Prostate gland (tissue), 2 donors: ENCODE measurements around the gene NUDT22. TPM values are rescaled to one million over a fixed set of nuclear protein-coding genes. Genes with fewer than 3 reads are reported as not detected.

Experiments used
- DNase-seq: peaks from one replicate; pipeline ENCODE4 v3.0.0-alpha.2; 2019; ENCODE audit warnings: low spot score
- H3K27ac ChIP-seq, 2 donors: fragments of 200-600 bp; sonication (generic); 2 replicates each; pipeline ENCODE4 v1.5.1; 2017 to 2019
- H3K27me3 ChIP-seq: fragments of 200-600 bp; sonication (generic); replicated peaks from 2 replicates; pipeline ENCODE4 v1.5.1; 2019; ENCODE audit not compliant: insufficient read depth
- H3K36me3 ChIP-seq, 2 donors: fragments of 200-600 bp; sonication (generic); 1 replicate in 1 of 2; 2 replicates in 1 of 2; pipeline versions ENCODE4 v1.5.1 to v1.8.1; 2017 to 2019
- H3K4me1 ChIP-seq: fragments of 200-600 bp; sonication (generic); replicated peaks from 2 replicates; pipeline ENCODE4 v1.5.1; 2019
- H3K4me3 ChIP-seq, 2 donors: fragments of 200-600 bp; sonication (generic); 2 replicates each; pipeline ENCODE4 v1.5.1; 2017 to 2019
- H3K9me3 ChIP-seq: fragments of 200-600 bp; sonication (generic); 2 replicates; pipeline ENCODE4 v1.5.1; 2017
- POLR2A ChIP-seq: fragments of 450-650 bp; IDR thresholded peaks from one replicate; pipeline ENCODE4 v1.6.1; 2016; ENCODE audit warnings: antibody characterized with exemption, mild to moderate bottlenecking
- POLR2AphosphoS5 ChIP-seq: sonication (generic); formaldehyde crosslinking; IDR thresholded peaks from one replicate; pipeline ENCODE4 v1.6.1; 2017; ENCODE audit warnings: antibody characterized with exemption
- WGBS: methylation state at CpG from one replicate; pipeline ENCODE4 v1.1.5; 2018; 5-methylcytosine and 5-hydroxymethylcytosine counted together
- intact Hi-C: fragments of 100-400 bp; cut with DNase I; formaldehyde crosslinking; loops from one replicate; pipeline ENCODE4 v1.14.2; 2022
- total RNA-seq, 2 donors: library from RNA; depleted of rRNA; stranded (reverse); fragments of >200 nt; gene quantifications; one replicate each; pipeline ENCODE4 v1.1.0, GENCODE V29; 2016
- TF ChIP-seq, protein P1 (sequence below), 4 experiments: fragments of 200-600 bp in 2 of 4; fragments of 450-650 bp in 2 of 4; sonication (generic) in 2 of 4; IDR thresholded peaks; 1 replicate in 3 of 4; 2 replicates in 1 of 4; pipeline ENCODE4 v1.5.1; 2016 to 2019; ENCODE audit warnings: antibody characterized with exemption in 4 of 4, mild to moderate bottlenecking in 2 of 4, moderate library complexity in 2 of 4

The NUDT22 gene
- total RNA-seq, 2 donors from 2014 or later, result 89.5 to 90.8 TPM

GRCh38 chr11:64229744-64230170, 3.7 kb downstream of the NUDT22 start:
- WGBS, result 31% methylated on average over 13 of the region's 13 CpGs
- DNase-seq, result no peak
- TF ChIP-seq, protein P1, sequence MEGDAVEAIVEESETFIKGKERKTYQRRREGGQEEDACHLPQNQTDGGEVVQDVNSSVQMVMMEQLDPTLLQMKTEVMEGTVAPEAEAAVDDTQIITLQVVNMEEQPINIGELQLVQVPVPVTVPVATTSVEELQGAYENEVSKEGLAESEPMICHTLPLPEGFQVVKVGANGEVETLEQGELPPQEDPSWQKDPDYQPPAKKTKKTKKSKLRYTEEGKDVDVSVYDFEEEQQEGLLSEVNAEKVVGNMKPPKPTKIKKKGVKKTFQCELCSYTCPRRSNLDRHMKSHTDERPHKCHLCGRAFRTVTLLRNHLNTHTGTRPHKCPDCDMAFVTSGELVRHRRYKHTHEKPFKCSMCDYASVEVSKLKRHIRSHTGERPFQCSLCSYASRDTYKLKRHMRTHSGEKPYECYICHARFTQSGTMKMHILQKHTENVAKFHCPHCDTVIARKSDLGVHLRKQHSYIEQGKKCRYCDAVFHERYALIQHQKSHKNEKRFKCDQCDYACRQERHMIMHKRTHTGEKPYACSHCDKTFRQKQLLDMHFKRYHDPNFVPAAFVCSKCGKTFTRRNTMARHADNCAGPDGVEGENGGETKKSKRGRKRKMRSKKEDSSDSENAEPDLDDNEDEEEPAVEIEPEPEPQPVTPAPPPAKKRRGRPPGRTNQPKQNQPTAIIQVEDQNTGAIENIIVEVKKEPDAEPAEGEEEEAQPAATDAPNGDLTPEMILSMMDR (IDR thresholded peaks at IDR 0.05), result no peak
- no peak for TF ChIP-seq POLR2A
- no peak for TF ChIP-seq POLR2AphosphoS5
- Histone ChIP-seq H3K27me3 (no peaks in the 10 kb centered on the region), H3K4me1 (peaks cover 26% of the 10 kb centered on the region), H3K36me3 (no peaks in the 10 kb centered on the region), H3K4me3 (peak overlapping the region; percentile 61 to 82), H3K27ac (peak overlapping the region; percentile 88 to 92), H3K9me3 (no peaks in the 10 kb centered on the region)
- intact Hi-C loops, result no loop called here

GRCh38 chr11:64230171-64230984, 4.3 kb downstream of the NUDT22 start, which contains the start of gene DNAJC4:
DNAJC4 (plus strand) TSS chr11:64230548; CDS start chr11:64230855, 307 bp downstream.
- H3K27ac ChIP-seq, result peak within 1 kb of the TSS; percentile 88 to 92
- DNase-seq, result peak; percentile 96
- H3K9me3 ChIP-seq, result no peaks in the 10 kb centered on the region
- peak within 1 kb of the TSS; percentile 61 to 82 for H3K4me3 ChIP-seq
- no peaks in the 10 kb centered on the region for H3K36me3 ChIP-seq
- no peaks in the 10 kb centered on the region for H3K27me3 ChIP-seq
- under 1% methylated on average over 56 of the region's 62 CpGs for WGBS
- intact Hi-C loops, result no loop called here
- peaks cover 26% of the 10 kb centered on the region for H3K4me1 ChIP-seq
- TF ChIP-seq POLR2AphosphoS5 (peak; percentile 93), POLR2A (peak; percentile 49)
- TF ChIP-seq, protein P1 (IDR thresholded peaks at IDR 0.05), result peak in 1 of 4 experiments; percentile 5

DNA sequence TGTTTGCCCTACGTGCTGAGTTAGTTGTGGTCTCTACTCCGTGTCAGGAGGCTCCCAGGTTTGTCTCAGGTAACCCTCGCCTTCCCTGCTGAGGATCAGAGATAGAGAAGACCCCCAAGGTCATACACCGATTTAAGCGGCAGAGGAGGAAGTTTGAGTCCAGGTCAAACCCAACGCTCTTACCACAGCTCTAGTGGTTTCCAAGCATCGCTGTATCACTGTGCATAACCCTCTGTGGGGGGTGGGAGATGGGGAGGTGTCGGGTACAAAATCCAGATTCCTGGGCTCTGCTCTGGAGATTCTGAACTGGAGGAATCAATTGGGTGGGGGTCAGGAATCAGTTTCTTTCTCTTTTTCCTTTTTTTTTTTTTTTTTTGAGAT, 4.9 kb downstream of the NUDT22 start:
- no peak for DNase-seq
- Histone ChIP-seq H3K36me3 (no peaks in the 10 kb centered on the region), H3K4me3 (peak overlapping the region; percentile 61 to 82), H3K9me3 (no peaks in the 10 kb centered on the region), H3K27me3 (no peaks in the 10 kb centered on the region), H3K27ac (peak overlapping the region; percentile 88 to 92), H3K4me1 (peaks cover 26% of the 10 kb centered on the region)
- WGBS, result 9% methylated on average over 8 of the region's 8 CpGs
- TF ChIP-seq POLR2A (no peak), POLR2AphosphoS5 (no peak)
- TF ChIP-seq, protein P1 (IDR thresholded peaks at IDR 0.05), result no peak
- intact Hi-C loops, result no loop called here

DNA sequence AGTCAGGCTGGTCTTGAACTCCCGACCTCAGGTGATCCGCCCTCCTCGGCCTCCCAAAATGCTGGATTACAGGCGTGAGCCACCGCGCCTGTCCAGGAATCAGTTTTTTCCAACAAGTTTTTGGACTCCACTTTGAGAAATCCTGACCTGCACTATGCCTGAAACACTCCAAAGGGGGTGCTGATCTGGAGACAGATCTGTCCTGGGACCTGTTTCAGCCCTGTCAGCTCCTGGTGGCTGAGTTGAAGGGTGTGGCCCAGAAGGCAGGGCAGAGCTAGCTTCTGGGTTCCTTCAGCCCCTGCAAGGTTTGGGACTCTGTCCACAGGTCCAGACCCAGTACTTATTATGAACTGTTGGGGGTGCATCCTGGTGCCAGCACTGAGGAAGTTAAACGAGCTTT, 5.5 kb downstream of the NUDT22 start:
- intact Hi-C loops, result no loop called here
- Histone ChIP-seq H3K4me3 (no peak overlapping the region), H3K27me3 (no peaks in the 10 kb centered on the region), H3K36me3 (no peaks in the 10 kb centered on the region), H3K4me1 (peaks cover 24% of the 10 kb centered on the region), H3K27ac (no peak overlapping the region), H3K9me3 (no peaks in the 10 kb centered on the region)
- TF ChIP-seq POLR2AphosphoS5 (no peak), POLR2A (no peak)
- 89% methylated on average over 7 of the region's 7 CpGs for WGBS
- no peak for DNase-seq

DNA sequence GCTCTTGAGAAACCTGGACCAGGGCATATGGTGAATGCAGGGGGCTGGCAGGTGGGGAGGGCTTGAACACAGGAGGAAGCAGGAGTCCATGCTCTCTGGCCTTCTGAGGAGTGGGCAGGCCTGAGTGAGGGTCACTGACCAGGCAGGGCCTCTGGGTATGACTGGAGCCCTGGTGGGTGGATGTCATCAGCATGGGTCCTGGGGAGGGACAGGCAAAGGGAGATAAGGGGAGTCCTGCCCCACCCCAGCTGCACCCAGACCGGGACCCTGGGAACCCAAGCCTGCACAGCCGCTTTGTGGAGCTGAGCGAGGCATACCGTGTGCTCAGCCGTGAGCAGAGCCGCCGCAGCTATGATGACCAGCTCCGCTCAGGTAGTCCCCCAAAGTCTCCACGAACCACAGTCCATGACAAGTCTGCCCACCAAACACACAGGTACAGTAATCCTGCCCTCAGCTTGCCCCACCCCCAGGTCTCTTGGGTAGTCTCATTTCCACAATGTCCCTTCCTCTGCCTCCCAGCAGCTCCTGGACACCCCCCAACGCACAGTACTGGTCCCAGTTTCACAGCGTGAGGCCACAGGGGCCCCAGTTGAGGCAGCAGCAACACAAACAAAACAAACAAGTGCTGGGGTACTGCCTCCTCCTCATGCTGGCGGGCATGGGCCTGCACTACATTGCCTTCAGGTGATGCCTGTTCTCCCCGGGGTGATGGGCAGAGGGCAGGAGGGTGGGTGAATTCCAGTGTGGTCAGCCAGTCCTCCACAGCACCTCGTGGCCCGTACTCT, 6.3 kb downstream of the NUDT22 start:
- no peak overlapping the region for H3K27ac ChIP-seq
- no peaks in the 10 kb centered on the region for H3K9me3 ChIP-seq
- TF ChIP-seq, protein P1 (IDR thresholded peaks at IDR 0.05), result no peak
- TF ChIP-seq POLR2A (no peak), POLR2AphosphoS5 (no peak)
- no peaks in the 10 kb centered on the region for H3K27me3 ChIP-seq
- no peaks in the 10 kb centered on the region for H3K36me3 ChIP-seq
- no peak overlapping the region for H3K4me3 ChIP-seq
- intact Hi-C loops, result no loop called here
- H3K4me1 ChIP-seq, result peaks cover 20% of the 10 kb centered on the region
- DNase-seq, result no peak
- WGBS, result 87% methylated on average over 14 of the region's 15 CpGs
